Measurements from ENCODE around the gene COG4.

- no peak for TF ChIP-seq HOXA7 (CRISPR knock-in tag; IDR thresholded peaks at IDR 0.05; ENCODE audit: borderline replicate concordance)
- TF ChIP-seq ZNF121 (tag by site-specific recombination; IDR thresholded peaks at IDR 0.05), result no peak
- peak; percentile 20; the same call in 1 of the 2 replicates for TF ChIP-seq ZNF2 (tag by site-specific recombination; IDR thresholded peaks at IDR 0.05)
Observed at GRCh38 chr16:70523076-70523742, at the start of gene COG4.
